Kidney epithelial cell (primary cell): Measurements from ENCODE around the gene STIM1. TPM values are rescaled to one million over a fixed set of nuclear protein-coding genes. Genes with fewer than 3 reads are reported as not detected.

Experiments
- DNase-seq: peaks from one replicate; pipeline ENCODE4 v3.0.0-alpha.2; 2010; ENCODE audit warnings: low read depth
- H3K27me3 ChIP-seq: 2 replicates; pipeline ENCODE4 v1.6.0; 2011; ENCODE audit warnings: low read length; ENCODE audit not compliant: control insufficient read depth, insufficient read depth
- H3K36me3 ChIP-seq: 2 replicates; pipeline ENCODE4 v1.5.1; 2011; ENCODE audit warnings: low read length; ENCODE audit not compliant: control insufficient read depth, insufficient read depth
- H3K4me3 ChIP-seq: 2 replicates; pipeline ENCODE4 v1.5.1; 2011; ENCODE audit warnings: low read depth, mild to moderate bottlenecking, control low read depth, low read length
- total RNA-seq: library from RNA; depleted of rRNA; stranded (reverse); fragments of >200 nt; gene quantifications from 2 replicates; pipeline ENCODE4 v1.2.3, GENCODE V29; 2015
- TF ChIP-seq, protein P1 (sequence below): IDR thresholded peaks from 2 replicates; pipeline ENCODE4 v1.5.1; 2011; ENCODE audit warnings: mild to moderate bottlenecking, moderate library complexity, low read length, control low read depth, inconsistent platforms; ENCODE audit not compliant: insufficient read depth, poor library complexity, severe bottlenecking

Gene STIM1
- total RNA-seq, 1 donor from 2014 or later: 25.4 TPM

GRCh38 chr11:3929649-3930048 lies 74.2 kb downstream of the STIM1 start:
- DNase-seq: no peak
- Histone ChIP-seq H3K27me3 (no peaks in the 10 kb centered on the region), H3K4me3 (no peak overlapping the region), H3K36me3 (no peaks in the 10 kb centered on the region)
- TF ChIP-seq, protein P1, sequence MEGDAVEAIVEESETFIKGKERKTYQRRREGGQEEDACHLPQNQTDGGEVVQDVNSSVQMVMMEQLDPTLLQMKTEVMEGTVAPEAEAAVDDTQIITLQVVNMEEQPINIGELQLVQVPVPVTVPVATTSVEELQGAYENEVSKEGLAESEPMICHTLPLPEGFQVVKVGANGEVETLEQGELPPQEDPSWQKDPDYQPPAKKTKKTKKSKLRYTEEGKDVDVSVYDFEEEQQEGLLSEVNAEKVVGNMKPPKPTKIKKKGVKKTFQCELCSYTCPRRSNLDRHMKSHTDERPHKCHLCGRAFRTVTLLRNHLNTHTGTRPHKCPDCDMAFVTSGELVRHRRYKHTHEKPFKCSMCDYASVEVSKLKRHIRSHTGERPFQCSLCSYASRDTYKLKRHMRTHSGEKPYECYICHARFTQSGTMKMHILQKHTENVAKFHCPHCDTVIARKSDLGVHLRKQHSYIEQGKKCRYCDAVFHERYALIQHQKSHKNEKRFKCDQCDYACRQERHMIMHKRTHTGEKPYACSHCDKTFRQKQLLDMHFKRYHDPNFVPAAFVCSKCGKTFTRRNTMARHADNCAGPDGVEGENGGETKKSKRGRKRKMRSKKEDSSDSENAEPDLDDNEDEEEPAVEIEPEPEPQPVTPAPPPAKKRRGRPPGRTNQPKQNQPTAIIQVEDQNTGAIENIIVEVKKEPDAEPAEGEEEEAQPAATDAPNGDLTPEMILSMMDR: no peak

- no peaks in the 10 kb centered on the region for H3K27me3 ChIP-seq
- no peaks in the 10 kb centered on the region for H3K36me3 ChIP-seq
- H3K4me3 ChIP-seq: no peak overlapping the region
- no peak for DNase-seq
- TF ChIP-seq, protein P1: no peak
Observed at GRCh38 chr11:3932698-3933097, 77.2 kb downstream of the STIM1 start.

GRCh38 chr11:3933165-3933628 lies 77.7 kb downstream of the STIM1 start:
- TF ChIP-seq, protein P1: no peak
- no peak overlapping the region for H3K4me3 ChIP-seq
- DNase-seq: no peak
- no peaks in the 10 kb centered on the region for H3K36me3 ChIP-seq
- H3K27me3 ChIP-seq: no peaks in the 10 kb centered on the region

DNA sequence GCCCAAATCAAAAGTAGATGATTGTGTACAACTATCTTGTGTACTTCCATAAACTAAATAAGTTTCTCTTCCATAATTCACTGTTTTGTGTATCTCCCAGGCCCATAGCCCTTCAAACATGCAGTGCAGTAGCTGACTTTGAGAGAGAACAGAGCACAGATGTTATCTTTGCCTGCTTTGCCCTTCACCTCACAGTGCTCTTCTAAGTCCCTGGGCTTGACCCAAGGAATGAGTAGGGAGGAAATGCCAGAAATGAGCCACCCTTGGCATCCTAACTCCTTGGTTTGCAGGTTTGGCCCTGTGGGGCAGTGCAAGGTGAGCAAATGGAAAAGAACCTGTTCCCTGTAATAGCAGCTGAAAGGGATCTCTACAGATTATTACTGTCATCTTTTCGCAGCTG lies 79.2 kb downstream of the STIM1 start:
- TF ChIP-seq, protein P1: no peak
- H3K4me3 ChIP-seq: no peak overlapping the region
- no peaks in the 10 kb centered on the region for H3K36me3 ChIP-seq
- no peaks in the 10 kb centered on the region for H3K27me3 ChIP-seq
- DNase-seq: no peak

GRCh38 chr11:3936517-3936916 lies 81.1 kb downstream of the STIM1 start:
- Histone ChIP-seq H3K4me3 (no peak overlapping the region), H3K36me3 (no peaks in the 10 kb centered on the region), H3K27me3 (no peaks in the 10 kb centered on the region)
- no peak for DNase-seq
- TF ChIP-seq, protein P1: no peak

DNA sequence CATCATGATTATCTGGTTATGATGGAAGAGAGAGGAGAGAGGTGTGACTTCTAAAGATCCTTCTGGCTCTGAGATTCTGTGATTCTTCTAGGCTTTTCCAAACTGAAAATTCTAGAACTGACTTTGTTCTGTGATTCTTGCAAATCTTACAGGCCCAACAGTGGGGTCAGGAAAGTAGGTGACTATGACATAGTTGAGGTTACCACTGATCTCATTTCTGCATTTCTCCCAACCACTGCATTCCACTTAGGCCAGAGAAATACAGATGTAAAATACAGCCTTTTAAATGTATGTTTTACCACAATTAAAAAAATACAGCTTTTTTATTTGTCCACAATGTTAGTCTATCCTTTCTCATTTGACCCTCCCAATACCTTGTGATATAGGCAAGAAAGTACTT lies 83.7 kb downstream of the STIM1 start:
- DNase-seq: no peak
- Histone ChIP-seq H3K4me3 (no peak overlapping the region), H3K27me3 (no peaks in the 10 kb centered on the region), H3K36me3 (no peaks in the 10 kb centered on the region)
- TF ChIP-seq, protein P1: no peak
